ENCODE data around the gene EXD3. TPM values are rescaled to one million over a fixed set of nuclear protein-coding genes. Genes with fewer than 3 reads are reported as not detected.

EXD3 gene
- total RNA-seq, 1 donor: 7.3 TPM

DNA sequence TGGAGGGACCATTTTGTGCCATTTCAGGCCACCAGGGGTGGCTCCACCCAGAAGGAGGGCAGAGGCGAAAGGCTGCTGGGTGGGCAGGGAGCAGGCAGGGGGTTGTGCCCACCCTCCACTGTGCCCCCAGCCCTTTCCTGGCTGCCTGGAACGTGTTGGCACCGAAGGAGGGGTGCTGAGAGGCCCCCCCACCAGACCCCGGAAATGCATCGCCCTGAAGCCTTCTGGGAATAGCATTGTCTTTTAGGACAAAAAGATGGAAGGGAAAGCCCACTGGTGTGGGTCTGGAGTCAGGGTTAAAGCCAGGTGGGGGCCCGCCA lies 5.3 kb upstream of the EXD3 start:
- TF ChIP-seq, protein P1, sequence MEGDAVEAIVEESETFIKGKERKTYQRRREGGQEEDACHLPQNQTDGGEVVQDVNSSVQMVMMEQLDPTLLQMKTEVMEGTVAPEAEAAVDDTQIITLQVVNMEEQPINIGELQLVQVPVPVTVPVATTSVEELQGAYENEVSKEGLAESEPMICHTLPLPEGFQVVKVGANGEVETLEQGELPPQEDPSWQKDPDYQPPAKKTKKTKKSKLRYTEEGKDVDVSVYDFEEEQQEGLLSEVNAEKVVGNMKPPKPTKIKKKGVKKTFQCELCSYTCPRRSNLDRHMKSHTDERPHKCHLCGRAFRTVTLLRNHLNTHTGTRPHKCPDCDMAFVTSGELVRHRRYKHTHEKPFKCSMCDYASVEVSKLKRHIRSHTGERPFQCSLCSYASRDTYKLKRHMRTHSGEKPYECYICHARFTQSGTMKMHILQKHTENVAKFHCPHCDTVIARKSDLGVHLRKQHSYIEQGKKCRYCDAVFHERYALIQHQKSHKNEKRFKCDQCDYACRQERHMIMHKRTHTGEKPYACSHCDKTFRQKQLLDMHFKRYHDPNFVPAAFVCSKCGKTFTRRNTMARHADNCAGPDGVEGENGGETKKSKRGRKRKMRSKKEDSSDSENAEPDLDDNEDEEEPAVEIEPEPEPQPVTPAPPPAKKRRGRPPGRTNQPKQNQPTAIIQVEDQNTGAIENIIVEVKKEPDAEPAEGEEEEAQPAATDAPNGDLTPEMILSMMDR (IDR thresholded peaks at IDR 0.05; ENCODE audit: insufficient read depth, low read depth, low read length): no peak
- H3K4me3 ChIP-seq (ENCODE audit: low read depth, low read length): no peak overlapping the region
- DNase-seq (ENCODE audit: low read depth): no peak

DNA sequence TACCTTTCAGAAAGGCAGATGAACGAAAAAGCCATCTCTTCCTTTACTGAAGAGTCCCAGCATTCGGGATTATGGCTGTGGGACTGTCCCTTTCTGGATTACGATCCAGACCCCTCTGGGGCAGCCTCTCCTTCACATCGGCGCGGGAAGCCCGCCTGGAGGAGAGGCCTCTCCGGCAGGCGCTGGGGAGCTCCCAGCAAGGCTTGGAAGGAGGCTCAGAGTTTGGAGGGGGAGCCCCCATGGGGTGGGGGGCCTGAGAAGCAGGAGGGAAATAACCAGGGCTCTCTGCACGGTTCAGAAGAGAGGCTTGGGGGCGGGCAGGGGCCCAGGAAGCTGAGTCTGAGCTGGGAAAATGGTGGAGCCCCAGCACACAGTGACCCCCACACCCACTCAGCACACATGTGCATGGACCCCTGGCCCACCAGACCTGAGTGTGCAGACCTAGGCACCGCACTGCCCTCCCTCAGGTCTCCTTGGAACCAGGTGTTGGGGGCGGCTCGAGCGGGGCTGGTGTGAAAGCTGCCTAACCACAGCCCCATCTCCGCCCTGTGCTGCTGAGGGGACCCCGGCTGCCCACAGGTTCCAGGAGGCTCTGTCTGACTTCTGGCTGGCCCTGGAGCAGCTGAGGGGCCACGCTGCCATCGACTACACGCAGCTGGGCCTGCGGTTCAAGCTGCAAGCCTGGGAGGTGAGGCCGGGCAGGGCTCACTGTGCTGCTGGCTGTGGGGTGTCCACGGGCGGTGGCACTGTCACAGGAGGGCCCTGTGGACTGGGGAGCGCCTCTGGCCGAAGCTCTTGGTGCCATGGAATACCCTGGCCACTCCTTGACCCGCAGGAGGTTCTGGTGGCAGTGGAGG lies 4.7 kb upstream of the EXD3 start:
- no peak overlapping the region for H3K4me3 ChIP-seq (ENCODE audit: low read depth, low read length)
- DNase-seq (ENCODE audit: low read depth): no peak
- TF ChIP-seq, protein P1 (IDR thresholded peaks at IDR 0.05; ENCODE audit: insufficient read depth, low read depth, low read length): no peak

GRCh38 chr9:137426018-137426681 lies 3.2 kb upstream of the EXD3 start:
- no peak for DNase-seq (ENCODE audit: low read depth)
- no peak overlapping the region for H3K4me3 ChIP-seq (ENCODE audit: low read depth, low read length)
- TF ChIP-seq, protein P1 (IDR thresholded peaks at IDR 0.05; ENCODE audit: insufficient read depth, low read depth, low read length): no peak

DNA sequence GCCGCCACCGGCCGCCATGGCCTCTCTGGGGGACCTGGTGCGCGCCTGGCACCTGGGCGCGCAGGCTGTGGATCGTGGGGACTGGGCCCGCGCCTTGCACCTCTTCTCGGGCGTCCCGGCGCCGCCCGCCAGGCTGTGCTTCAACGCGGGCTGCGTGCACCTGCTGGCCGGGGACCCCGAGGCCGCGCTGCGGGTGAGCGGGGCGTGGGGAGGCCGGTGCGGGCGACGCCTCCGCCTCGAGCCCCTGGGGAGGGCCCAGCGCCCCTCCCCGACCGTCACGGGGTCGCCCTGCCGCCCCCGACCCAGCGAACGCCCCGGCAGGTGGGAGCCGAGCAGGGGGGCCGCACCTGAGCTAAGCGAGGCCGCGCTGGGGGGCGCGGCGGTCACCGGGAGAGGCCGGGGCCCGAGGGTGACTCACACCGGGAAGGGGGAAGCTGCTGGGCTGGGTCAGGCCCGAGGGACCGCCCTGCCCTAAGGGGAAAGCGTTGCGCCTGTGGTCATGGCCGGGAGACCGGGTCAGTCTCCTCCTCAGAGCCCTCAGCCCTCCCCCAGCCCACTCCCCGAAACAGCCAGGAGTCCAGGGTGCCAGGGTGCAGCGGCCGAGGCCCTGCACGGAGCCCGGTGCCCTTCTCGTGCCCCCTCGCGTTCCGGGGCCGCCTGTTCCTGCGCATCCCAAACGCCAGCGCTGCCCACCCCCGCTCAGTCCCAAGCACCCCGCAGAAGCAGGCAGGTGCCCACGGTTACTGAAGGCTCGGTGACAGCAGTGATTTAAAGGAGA lies 741 bp upstream of the EXD3 start:
- peak overlapping the region; percentile 47 for H3K4me3 ChIP-seq (ENCODE audit: low read depth, low read length)
- no peak for DNase-seq (ENCODE audit: low read depth)
- TF ChIP-seq, protein P1 (IDR thresholded peaks at IDR 0.05; ENCODE audit: insufficient read depth, low read depth, low read length): no peak

DNA sequence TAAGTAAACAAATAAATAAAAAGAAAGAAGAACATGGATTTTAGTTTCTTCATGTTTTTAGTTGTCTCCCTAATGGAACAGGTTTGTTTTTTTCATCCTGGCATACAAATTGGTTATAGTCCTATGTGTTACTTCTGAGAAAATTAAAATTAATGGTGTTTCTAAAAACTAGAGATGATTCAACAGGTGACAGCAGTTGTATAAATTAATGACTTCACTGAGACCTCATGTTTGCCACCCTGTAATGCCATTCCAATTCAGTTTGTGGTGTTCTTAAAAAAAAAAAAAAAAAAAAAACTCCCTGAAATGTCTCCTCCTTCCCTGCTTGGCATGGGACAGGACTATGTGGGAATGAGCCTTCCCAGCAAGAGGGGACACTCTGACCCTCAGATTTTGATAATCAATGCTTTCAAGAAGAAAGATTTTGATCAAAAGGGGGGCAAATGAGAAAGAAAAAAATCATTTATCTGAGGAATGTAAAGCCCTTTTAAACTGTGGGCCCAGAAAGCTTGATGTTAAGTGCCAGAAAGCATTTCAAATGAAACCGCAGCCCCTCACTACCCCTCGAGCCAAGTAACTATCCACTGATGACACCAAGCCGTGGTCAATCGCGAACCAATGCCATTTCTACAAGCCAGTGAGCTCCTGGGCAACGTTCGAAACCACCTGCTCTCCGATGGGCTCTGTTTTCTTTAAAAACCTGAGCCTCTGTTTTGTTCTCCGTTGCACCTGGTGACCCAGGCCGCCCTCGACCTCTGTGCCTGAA lies 941 bp downstream of the EXD3 start:
- TF ChIP-seq, protein P1 (IDR thresholded peaks at IDR 0.05; ENCODE audit: insufficient read depth, low read depth, low read length): no peak
- DNase-seq (ENCODE audit: low read depth): no peak
- peak overlapping the region; percentile 80 for H3K4me3 ChIP-seq (ENCODE audit: low read depth, low read length)
